Natural killer cell treated with Interleukin-12 subunit alpha and Interleukin-12 subunit beta and Interleukin-15 and Interleukin-18, amount 100 ng/mL, for 72 hours (primary cell): Measurements from ENCODE around the gene ZBTB45. TPM values are rescaled to one million over a fixed set of nuclear protein-coding genes. Genes with fewer than 3 reads are reported as not detected.
"Not testable (repeated sequence)": the region's sequence is repeated elsewhere in the genome, so short reads cannot be mapped to it uniquely, and the experiment has no call there.

Source experiments
- ATAC-seq, 2 donors: fragments of 150-1000 bp; cut with Tn5 transposase in 1 of 2; sonication (Bioruptor Pico), chemical (Tn5 transposase) in 1 of 2; 2 replicates each; pipeline ENCODE4 v1.10.0; 2021
- DNase-seq: peaks from one replicate; pipeline ENCODE4 v3.0.0; 2022; ENCODE audit warnings: low spot score
- H3K27ac Mint-ChIP-seq, 2 donors: 1 replicate in 1 of 2; 2 replicates in 1 of 2; pipeline ENCODE4 v1.8.0; 2022; ENCODE audit warnings: mixed read lengths in 2 of 2, mild to moderate bottlenecking in 1 of 2, moderate library complexity in 1 of 2
- H3K27me3 Mint-ChIP-seq, 2 donors: 1 replicate in 1 of 2; 2 replicates in 1 of 2; pipeline ENCODE4 v1.8.0; 2022; ENCODE audit warnings: mixed read lengths in 2 of 2
- H3K36me3 Mint-ChIP-seq: one replicate; pipeline ENCODE4 v1.8.0; 2022; ENCODE audit warnings: mixed read lengths
- H3K4me1 Mint-ChIP-seq, 2 donors: 1 replicate in 1 of 2; 2 replicates in 1 of 2; pipeline ENCODE4 v1.8.0; 2022; ENCODE audit warnings: low read depth in 2 of 2, mixed read lengths in 2 of 2, mild to moderate bottlenecking in 1 of 2
- H3K4me3 Mint-ChIP-seq: one replicate; pipeline ENCODE4 v1.8.0; 2022; ENCODE audit warnings: mixed read lengths
- H3K9me3 Mint-ChIP-seq: 2 replicates; pipeline ENCODE4 v1.8.0; 2022; ENCODE audit warnings: mixed read lengths
- total RNA-seq, 2 donors: library from RNA; stranded (reverse); gene quantifications; one replicate each; pipeline ENCODE4 v1.2.3, GENCODE V29; 2022

ZBTB45 gene
- total RNA-seq, 2 donors from 2014 or later, result 18.0 to 25.9 TPM

- peak in 1 of 2 donors; percentile 1 for ATAC-seq
- H3K27ac Mint-ChIP-seq, result peak overlapping the region; percentile 84 to 89
- H3K36me3 Mint-ChIP-seq, result no peaks in the 10 kb centered on the region
- no peak for DNase-seq
- peaks cover 11 to 13% of the 10 kb centered on the region in 2 donors for H3K4me1 Mint-ChIP-seq
- no peaks in the 10 kb centered on the region for H3K27me3 Mint-ChIP-seq
- H3K9me3 Mint-ChIP-seq, result no peaks in the 10 kb centered on the region
- H3K4me3 Mint-ChIP-seq, result peak overlapping the region; percentile 88
Measured at GRCh38 chr19:58474997-58475713, 44.5 kb downstream of the ZBTB45 start.

- no peak for ATAC-seq
- Mint-ChIP-seq H3K9me3 (no peaks in the 10 kb centered on the region), H3K27ac (peak overlapping the region in 1 of 2 donors; percentile 89), H3K27me3 (no peaks in the 10 kb centered on the region), H3K4me1 (peaks cover 11 to 13% of the 10 kb centered on the region in 2 donors), H3K4me3 (peak overlapping the region; percentile 45), H3K36me3 (no peaks in the 10 kb centered on the region)
- DNase-seq, result no peak
Measured at GRCh38 chr19:58474291-58474996, 45.2 kb downstream of the ZBTB45 start.

GRCh38 chr19:58473775-58474174, 45.8 kb downstream of the ZBTB45 start:
- Mint-ChIP-seq H3K4me3 (peak overlapping the region; percentile 45), H3K27me3 (no peaks in the 10 kb centered on the region), H3K27ac (no peak overlapping the region), H3K36me3 (no peaks in the 10 kb centered on the region), H3K4me1 (peaks cover 11 to 13% of the 10 kb centered on the region in 2 donors), H3K9me3 (no peaks in the 10 kb centered on the region)
- ATAC-seq (no peak), DNase-seq (no peak)

DNA sequence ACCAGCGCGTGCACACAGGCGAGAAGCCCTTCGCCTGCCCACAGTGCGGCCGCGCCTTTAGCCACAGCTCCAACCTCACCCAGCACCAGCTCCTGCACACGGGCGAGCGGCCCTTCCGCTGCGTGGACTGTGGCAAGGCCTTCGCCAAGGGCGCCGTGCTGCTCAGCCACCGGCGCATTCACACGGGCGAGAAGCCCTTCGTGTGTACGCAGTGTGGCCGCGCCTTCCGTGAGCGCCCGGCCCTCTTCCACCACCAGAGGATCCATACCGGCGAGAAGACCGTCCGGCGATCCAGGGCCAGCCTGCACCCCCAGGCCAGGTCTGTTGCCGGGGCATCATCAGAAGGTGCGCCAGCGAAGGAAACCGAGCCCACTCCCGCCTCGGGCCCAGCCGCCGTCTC, 47.9 kb downstream of the ZBTB45 start:
- ATAC-seq (no peak), DNase-seq (no peak)
- Mint-ChIP-seq H3K27ac (no peak overlapping the region), H3K27me3 (no peaks in the 10 kb centered on the region), H3K9me3 (no peaks in the 10 kb centered on the region), H3K36me3 (no peaks in the 10 kb centered on the region), H3K4me3 (no peak overlapping the region), H3K4me1 (peaks cover 19 to 23% of the 10 kb centered on the region in 2 donors)

- not testable (repeated sequence) for H3K36me3 Mint-ChIP-seq, DNase-seq, H3K4me3 Mint-ChIP-seq, H3K27me3 Mint-ChIP-seq, ATAC-seq, H3K9me3 Mint-ChIP-seq, H3K27ac Mint-ChIP-seq
- H3K4me1 Mint-ChIP-seq, result peaks cover 17 to 24% of the 10 kb centered on the region in 2 donors
Measured at GRCh38 chr19:58470837-58471543, 48.6 kb downstream of the ZBTB45 start.

DNA sequence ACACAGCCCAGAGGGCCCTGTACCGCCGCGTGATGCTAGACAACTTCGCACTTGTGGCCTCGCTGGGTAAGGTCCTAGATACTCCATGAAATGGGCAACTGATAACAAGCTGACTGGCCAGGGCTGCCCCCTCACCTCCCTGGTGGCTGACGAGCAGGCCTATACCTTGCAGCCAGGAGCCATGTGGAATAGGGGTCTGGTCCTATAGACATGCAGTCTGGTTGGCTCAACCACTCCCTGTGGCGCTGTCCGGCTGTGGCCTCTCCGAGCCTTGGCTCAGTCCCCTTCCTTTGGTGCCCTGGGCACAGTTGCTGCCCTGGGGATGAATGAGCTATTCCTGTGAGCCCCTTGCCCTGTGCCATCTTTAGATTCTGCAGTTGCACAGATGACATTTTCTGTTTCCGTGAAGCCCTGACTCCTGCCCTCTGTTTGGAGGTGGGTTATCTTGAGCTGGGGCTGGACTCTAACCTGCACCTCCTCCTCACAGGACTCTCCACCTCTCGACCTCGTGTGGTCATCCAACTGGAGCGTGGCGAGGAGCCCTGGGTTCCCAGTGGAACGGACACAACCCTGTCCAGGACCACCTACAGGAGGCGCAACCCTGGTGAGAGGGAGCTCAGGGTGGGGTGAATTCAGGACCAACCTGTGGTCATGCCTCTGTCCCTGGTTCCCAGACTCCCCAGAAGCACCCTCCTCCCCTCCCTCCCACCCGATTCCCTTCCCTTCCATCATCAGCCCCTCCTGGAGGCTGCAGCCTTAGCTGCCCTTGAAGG, 50.2 kb downstream of the ZBTB45 start:
- Mint-ChIP-seq H3K27me3 (no peaks in the 10 kb centered on the region), H3K4me3 (peak overlapping the region; percentile 30), H3K9me3 (no peaks in the 10 kb centered on the region), H3K4me1 (peaks cover 13 to 18% of the 10 kb centered on the region in 2 donors), H3K27ac (no peak overlapping the region), H3K36me3 (no peaks in the 10 kb centered on the region)
- no peak for ATAC-seq
- no peak for DNase-seq

DNA sequence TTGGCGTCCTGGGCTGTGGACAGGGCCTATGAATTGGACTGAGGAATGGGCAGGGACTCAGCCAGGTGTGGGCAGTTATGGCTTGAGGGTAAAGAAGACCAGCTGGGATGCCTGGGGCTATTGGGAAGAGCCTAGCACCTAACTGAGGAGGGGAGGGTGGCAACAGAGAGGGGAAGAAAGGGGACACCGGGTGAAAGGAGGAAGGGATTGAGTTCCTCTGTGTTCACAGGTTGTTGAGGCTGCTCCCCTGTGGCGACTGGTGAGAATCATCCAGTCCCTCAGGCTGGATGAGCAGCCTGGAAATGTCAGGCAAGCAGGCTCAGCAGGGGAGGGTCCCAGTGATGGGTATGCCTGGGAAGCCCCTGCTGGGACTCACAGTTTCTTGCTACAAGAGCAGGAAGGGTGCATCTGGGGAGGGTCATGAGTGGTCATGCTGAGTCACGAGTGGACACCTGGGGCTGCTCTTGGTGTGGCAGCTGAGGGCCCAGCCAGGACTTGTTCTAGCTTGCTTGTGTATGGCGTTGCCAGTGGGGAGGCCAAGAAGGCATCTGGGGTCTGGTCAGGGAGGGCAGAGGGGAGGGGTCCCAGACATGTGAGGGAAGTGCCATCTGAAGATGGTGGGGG, 51.3 kb downstream of the ZBTB45 start:
- DNase-seq (no peak), ATAC-seq (no peak)
- Mint-ChIP-seq H3K4me1 (peaks cover 13 to 19% of the 10 kb centered on the region in 2 donors), H3K4me3 (peak overlapping the region; percentile 87), H3K36me3 (no peaks in the 10 kb centered on the region), H3K27me3 (no peaks in the 10 kb centered on the region), H3K9me3 (no peaks in the 10 kb centered on the region), H3K27ac (peak overlapping the region; percentile 46 to 78)

DNA sequence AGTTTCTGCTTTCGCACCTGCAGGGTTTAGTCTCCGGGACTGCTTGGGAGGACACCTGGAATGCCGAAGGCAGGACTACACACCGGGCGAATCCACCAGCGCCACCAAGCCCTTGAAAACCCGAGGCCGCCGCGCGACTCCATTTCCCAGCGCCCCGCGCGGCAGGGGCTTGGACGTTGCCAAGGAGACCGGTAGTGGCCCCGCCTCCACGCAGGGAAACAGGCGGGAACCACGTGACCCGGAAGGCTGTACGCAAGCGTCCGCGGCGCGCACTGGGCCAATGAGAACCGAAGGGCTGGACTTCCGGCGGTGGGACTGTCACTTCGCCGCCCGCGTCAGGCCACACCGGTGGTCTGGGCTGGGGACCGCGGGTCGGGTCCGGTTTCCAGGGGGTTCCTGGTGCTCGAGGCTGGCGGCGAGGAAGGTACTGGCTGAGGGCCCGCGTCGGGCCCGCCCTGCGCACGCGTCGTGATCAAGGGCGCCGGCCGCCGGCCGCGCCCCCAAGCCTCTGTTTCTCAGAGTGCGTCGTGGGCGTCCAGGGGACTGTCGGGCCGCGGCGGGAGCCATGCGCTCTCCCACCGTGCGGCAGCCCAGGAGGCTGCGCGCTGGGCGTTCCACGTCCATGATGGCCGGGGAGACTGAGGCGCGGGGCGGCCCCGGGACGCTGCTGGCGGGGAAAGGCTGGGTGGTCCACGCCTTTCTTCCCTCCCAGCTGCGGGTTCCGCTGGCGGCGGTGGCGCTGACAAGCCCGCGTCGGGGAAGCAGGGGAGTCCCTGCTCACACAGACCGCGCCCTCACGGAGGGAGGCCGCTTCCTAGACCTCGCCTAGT, 52.6 kb downstream of the ZBTB45 start, which contains the start of gene ZNF324:
Gene ZNF324 (plus strand): TSS at position 321 of the 830 bp plus-strand sequence. CDS start 2,106 bp downstream, outside the sequence.
- H3K4me3 Mint-ChIP-seq, result peak within 1 kb of the TSS; percentile 87

DNA sequence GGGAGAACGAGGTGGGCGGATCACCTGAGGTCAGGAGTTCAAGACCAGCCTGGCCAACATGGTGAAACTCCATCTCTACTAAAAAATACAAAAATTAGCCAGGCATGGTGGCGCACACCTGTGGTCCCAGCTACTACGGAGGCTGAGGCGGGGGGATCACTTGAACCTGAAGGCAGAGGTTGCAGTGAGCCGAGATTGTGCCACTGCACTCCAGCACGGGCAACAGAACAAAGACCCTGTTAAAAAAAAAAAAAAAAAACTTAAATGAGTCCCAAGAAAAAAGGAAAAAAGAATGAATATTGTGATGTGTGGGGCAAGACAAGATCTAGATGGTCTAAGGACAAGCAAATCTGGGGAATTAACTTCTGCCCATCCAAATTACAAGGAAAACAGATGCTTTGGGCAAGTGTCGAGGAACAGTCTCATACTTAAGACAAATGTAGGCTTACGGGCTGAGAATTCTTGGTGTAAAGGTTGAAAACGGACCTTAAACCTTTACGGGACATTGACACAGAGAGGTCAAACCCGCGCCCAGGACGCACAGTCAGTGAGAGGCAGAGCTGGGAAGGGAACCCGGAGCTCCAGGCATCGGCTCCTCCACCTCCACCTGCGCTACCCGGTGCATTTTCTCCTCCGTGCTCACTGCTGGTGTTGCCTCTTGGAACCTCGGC, 53.4 kb downstream of the ZBTB45 start:
- no peaks in the 10 kb centered on the region for H3K36me3 Mint-ChIP-seq
- H3K27me3 Mint-ChIP-seq, result no peaks in the 10 kb centered on the region
- H3K27ac Mint-ChIP-seq, result peak overlapping the region; percentile 31 to 46
- DNase-seq, result no peak
- ATAC-seq, result peak in 1 of 2 donors; percentile 1
- peaks cover 13 to 19% of the 10 kb centered on the region in 2 donors for H3K4me1 Mint-ChIP-seq
- peak overlapping the region; percentile 87 for H3K4me3 Mint-ChIP-seq
- H3K9me3 Mint-ChIP-seq, result no peaks in the 10 kb centered on the region

More for the DNA sequence above, 52.6 kb downstream of the ZBTB45 start, which contains the start of gene ZNF324:
- Mint-ChIP-seq H3K27ac (peak within 1 kb of the TSS; percentile 46 to 78), H3K4me1 (peaks cover 13 to 19% of the 10 kb centered on the region in 2 donors), H3K9me3 (no peaks in the 10 kb centered on the region), H3K36me3 (no peaks in the 10 kb centered on the region), H3K27me3 (no peaks in the 10 kb centered on the region)
- peak; percentile 98 for DNase-seq
- peak; percentile 97 to 99 for ATAC-seq
